Immature natural killer cell (primary cell): ENCODE results near the gene GRAMD1B. TPM values are rescaled to one million over a fixed set of nuclear protein-coding genes. Genes with fewer than 3 reads are reported as not detected.
A peak's percentile ranks its signal among the peaks of the same experiment; 100 is the strongest.
"Not testable (repeated sequence)": the region's sequence is repeated elsewhere in the genome, so short reads cannot be mapped to it uniquely, and the experiment has no call there.

Experiments
- DNase-seq, 3 donors: peaks; one replicate each; pipeline ENCODE4 v3.0.0; 2022; ENCODE audit warnings: mixed read lengths in 1 of 3
- H3K27ac Mint-ChIP-seq, 6 donors: one replicate each; pipeline ENCODE4 v1.8.0; 2020; ENCODE audit warnings: mixed read lengths in 6 of 6, mild to moderate bottlenecking in 5 of 6, inconsistent platforms in 4 of 6, moderate library complexity in 3 of 6
- H3K27me3 Mint-ChIP-seq, 3 donors: one replicate each; pipeline ENCODE4 v1.8.0; 2020 to 2021; ENCODE audit warnings: low read depth in 3 of 3, mild to moderate bottlenecking in 3 of 3, mixed read lengths in 3 of 3, moderate library complexity in 3 of 3, inconsistent platforms in 1 of 3
- H3K36me3 Mint-ChIP-seq, 3 donors: one replicate each; pipeline ENCODE4 v1.8.0; 2020; ENCODE audit warnings: mixed read lengths in 3 of 3, inconsistent platforms in 2 of 3, mild to moderate bottlenecking in 2 of 3
- H3K4me1 Mint-ChIP-seq, 2 donors: one replicate each; pipeline ENCODE4 v1.8.0; 2020; ENCODE audit warnings: inconsistent platforms in 2 of 2, mild to moderate bottlenecking in 2 of 2, mixed read lengths in 2 of 2, moderate library complexity in 1 of 2
- H3K4me3 Mint-ChIP-seq, 5 donors: one replicate each; pipeline ENCODE4 v1.8.0; 2020; ENCODE audit warnings: mild to moderate bottlenecking in 5 of 5, mixed read lengths in 5 of 5, inconsistent platforms in 3 of 5, moderate library complexity in 3 of 5
- H3K9me3 Mint-ChIP-seq, 6 donors: one replicate each; pipeline ENCODE4 v1.8.0; 2020; ENCODE audit warnings: mild to moderate bottlenecking in 6 of 6, mixed read lengths in 6 of 6, inconsistent platforms in 4 of 6, moderate library complexity in 3 of 6
- polyA plus RNA-seq, 3 donors: library from polyadenylated mRNA; unstranded; fragments of 300-500 nt; fragmentation: Illumina TruSeq; gene quantifications; one replicate each; pipeline ENCODE4 v1.2.3, GENCODE V29; 2021

The GRAMD1B gene
- polyA plus RNA-seq, 3 donors from 2014 or later: 0.78 to 3.4 (median 1.5) TPM

DNA sequence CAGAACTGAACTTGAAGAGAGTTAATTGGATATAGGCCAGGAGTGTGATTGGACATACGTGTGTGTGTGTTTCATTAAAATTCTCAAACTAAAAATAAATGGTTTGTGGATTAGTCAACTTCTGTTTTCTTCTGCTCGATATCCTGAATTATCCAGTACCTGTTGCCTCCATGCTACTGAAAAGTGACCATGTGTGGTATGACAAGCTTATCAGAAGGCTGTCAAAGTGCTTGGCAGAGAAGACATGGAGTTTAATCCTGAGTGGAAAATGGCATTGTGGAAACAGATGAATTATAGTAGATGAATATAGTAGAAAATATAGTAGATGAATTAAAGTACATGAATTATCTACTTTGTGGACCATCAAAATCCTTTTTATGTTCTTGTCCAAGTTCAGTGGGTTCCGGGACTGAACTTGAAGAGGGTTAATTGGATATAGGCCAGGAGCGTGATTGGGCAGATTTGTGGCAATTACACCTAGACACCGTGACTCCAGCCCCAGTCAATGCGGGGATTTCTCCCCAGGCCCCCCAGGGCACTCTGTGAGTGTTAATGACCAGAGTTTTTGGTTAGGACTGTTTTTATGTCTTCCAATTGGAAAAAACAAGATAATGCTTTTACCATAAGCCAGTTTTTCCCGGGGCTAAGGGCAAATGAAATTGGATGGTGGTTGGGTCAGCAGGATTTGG is 30.1 kb downstream of the GRAMD1B start:
- Mint-ChIP-seq H3K9me3 (no peaks in the 10 kb centered on the region), H3K36me3 (peaks cover 0 to 7% (median 0%) of the 10 kb centered on the region in 3 donors), H3K27me3 (peaks cover 0 to 5% (median 4%) of the 10 kb centered on the region in 3 donors), H3K4me3 (no peak overlapping the region), H3K4me1 (peaks cover 23 to 33% of the 10 kb centered on the region in 2 donors), H3K27ac (peak overlapping the region in 2 of 6 donors; percentile 6 to 22)
- DNase-seq: no peak

DNA sequence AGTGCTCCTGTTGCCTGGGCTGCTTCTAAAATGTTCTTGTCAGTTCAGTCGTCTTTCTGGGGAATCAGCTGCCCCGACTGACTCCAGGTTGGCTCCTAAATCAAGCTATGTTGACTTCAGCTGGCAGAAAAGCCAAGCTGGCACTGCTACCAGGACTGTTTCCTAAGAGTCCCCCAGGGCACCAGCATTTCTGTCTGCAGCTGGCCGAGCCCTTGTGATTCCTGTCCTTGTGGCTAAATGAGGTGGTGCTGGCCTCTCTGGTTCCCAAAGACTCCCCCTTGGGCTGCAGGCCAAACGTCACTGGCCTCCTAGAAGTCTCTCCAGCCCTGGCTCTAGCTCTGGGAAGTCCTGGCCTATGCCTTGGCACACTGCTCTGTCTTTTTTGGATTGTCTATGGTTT is 31.1 kb downstream of the GRAMD1B start:
- H3K9me3 Mint-ChIP-seq: no peaks in the 10 kb centered on the region
- peaks cover 16 to 24% of the 10 kb centered on the region in 2 donors for H3K4me1 Mint-ChIP-seq
- no peak for DNase-seq
- no peak overlapping the region for H3K4me3 Mint-ChIP-seq
- H3K27me3 Mint-ChIP-seq: peaks cover 0 to 2% (median 0%) of the 10 kb centered on the region in 3 donors
- H3K27ac Mint-ChIP-seq: peak overlapping the region in 2 of 6 donors; percentile 1 to 37
- H3K36me3 Mint-ChIP-seq: peaks cover 0 to 7% (median 0%) of the 10 kb centered on the region in 3 donors

DNA sequence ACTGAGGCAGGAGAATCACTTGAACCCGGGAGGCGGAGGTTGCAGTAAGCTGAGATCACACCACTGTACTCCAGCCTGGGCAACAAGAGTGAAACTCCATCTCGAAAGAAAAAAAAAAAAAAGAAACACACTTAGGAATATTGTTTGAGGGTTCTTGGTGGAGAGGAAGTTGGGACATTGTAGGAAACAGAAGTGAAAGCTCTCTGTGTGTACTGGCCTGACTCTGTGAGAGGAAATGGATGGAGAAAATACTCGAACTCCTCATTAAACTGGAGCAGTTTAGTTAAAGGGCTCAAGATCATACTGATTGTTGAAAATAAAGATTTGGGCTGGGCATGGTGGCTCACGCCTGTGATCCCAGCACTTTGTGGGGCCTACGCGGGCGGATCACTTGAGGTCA is 35.6 kb downstream of the GRAMD1B start:
- H3K4me1 Mint-ChIP-seq, H3K36me3 Mint-ChIP-seq, H3K27me3 Mint-ChIP-seq, H3K4me3 Mint-ChIP-seq, H3K9me3 Mint-ChIP-seq, DNase-seq: not testable (repeated sequence)
- H3K27ac Mint-ChIP-seq: peak overlapping the region in 1 of 6 donors; percentile 42

DNA sequence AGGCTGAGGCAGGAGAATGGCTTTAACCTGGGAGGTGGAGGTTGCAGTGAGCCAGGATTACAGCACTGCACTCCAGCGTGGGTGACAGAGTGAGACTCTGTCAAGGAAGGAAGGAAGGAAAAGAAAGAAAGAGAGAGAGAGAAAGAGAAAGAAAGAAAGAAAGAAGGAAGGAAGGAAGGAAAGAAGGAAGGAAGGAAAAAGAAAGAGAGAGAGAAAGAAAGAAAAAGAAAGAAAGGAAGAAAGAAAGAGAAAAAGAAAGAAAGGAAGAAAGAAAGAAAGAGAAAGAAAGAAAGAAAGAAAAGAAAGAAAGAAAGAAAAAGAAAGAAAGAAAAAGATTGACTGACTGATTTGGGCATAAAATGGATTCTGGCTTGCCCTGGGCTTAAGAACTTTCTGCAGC is 36.1 kb downstream of the GRAMD1B start:
- not testable (repeated sequence) for H3K4me3 Mint-ChIP-seq, H3K27me3 Mint-ChIP-seq, DNase-seq, H3K4me1 Mint-ChIP-seq, H3K9me3 Mint-ChIP-seq, H3K27ac Mint-ChIP-seq, H3K36me3 Mint-ChIP-seq

- no peaks in the 10 kb centered on the region for H3K4me1 Mint-ChIP-seq
- H3K36me3 Mint-ChIP-seq: peaks cover 0 to 7% (median 0%) of the 10 kb centered on the region in 3 donors
- H3K27ac Mint-ChIP-seq: no peak overlapping the region
- no peaks in the 10 kb centered on the region for H3K27me3 Mint-ChIP-seq
- no peak for DNase-seq
- H3K9me3 Mint-ChIP-seq: no peaks in the 10 kb centered on the region
- H3K4me3 Mint-ChIP-seq: no peak overlapping the region
These were observed 39.0 kb downstream of the GRAMD1B start for GRCh38 chr11:123469089-123469488.

GRCh38 chr11:123469586-123469985 is 39.5 kb downstream of the GRAMD1B start:
- no peak overlapping the region for H3K4me3 Mint-ChIP-seq
- no peaks in the 10 kb centered on the region for H3K4me1 Mint-ChIP-seq
- no peak for DNase-seq
- peak overlapping the region in 1 of 6 donors; percentile 17 for H3K27ac Mint-ChIP-seq
- no peaks in the 10 kb centered on the region for H3K9me3 Mint-ChIP-seq
- H3K36me3 Mint-ChIP-seq: peaks cover 0 to 5% (median 0%) of the 10 kb centered on the region in 3 donors
- no peaks in the 10 kb centered on the region for H3K27me3 Mint-ChIP-seq

- Mint-ChIP-seq H3K9me3 (no peaks in the 10 kb centered on the region), H3K27ac (no peak overlapping the region), H3K4me3 (no peak overlapping the region), H3K4me1 (no peaks in the 10 kb centered on the region), H3K27me3 (no peaks in the 10 kb centered on the region), H3K36me3 (no peaks in the 10 kb centered on the region)
- DNase-seq: no peak
These were observed 40.8 kb downstream of the GRAMD1B start for GRCh38 chr11:123470842-123471241.

DNA sequence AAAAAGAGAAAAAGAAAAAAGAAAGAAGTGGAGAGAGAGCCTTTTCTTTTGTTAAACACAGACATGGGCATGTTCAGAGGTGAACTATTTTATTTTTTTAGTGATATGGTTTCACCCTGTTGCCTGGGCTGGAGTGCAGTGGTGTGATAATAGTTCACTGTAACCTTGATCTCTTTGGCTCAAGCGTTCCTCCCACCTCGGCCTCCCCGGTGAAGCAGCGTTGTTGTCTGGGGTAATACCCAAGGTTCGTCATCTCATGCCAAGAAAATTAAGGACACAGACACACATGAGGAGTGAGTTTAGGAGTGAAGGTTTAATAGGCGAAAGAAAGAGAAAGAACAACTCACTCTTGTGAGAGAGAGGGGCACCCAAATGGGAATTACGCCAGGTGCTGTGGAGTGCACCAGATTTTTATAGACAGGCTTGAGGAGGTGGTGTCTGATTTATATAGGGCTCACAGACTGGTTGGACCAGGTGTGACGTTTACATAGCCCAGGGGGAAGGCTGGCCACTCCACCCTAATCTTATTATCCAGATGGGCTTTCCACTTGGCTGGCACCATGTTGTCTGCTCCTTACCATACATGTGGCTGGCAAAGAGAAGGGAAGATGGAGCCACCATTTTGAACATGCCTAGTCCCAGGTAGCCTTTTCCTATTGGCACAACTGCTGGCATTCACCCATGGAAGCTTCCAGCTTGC is 42.3 kb downstream of the GRAMD1B start:
- H3K36me3 Mint-ChIP-seq: no peaks in the 10 kb centered on the region
- no peaks in the 10 kb centered on the region for H3K27me3 Mint-ChIP-seq
- no peak overlapping the region for H3K27ac Mint-ChIP-seq
- H3K9me3 Mint-ChIP-seq: no peaks in the 10 kb centered on the region
- H3K4me3 Mint-ChIP-seq: no peak overlapping the region
- no peaks in the 10 kb centered on the region for H3K4me1 Mint-ChIP-seq
- no peak for DNase-seq

DNA sequence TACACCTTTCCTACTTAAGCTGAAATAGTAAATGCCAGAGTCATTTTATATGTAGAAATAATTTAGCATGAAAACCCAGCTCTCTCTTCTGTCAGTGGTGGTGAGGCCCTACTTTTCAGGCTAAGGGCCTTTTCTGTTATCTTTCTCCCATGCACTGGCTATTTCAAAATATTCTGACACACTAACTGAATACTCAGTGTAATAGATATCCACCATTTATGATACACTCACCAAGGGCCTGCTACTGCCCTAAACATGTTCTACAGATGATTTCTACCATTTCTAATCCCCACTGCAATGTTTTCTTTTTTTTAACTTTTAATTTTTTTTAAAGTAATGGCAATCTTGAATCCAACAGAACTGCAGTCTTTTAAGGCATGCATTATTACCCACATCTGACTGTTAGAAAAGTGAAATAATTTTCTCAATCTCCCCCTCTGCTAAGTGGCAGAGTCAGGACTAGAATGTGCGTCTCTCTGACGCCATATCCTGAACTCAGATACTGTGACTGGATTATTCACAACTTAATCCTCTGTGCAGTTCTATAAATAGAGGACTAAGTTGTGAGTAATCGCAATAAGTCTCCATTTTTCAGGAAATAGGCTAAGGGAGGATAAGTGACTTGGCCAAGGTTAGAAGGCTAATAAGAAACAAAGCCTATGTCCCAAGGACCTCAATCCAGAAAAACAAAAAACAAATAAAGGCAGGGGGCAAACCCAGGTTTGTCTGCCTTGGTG is 44.0 kb downstream of the GRAMD1B start:
- H3K36me3 Mint-ChIP-seq: no peaks in the 10 kb centered on the region
- no peaks in the 10 kb centered on the region for H3K9me3 Mint-ChIP-seq
- H3K4me1 Mint-ChIP-seq: peaks cover 8 to 11% of the 10 kb centered on the region in 2 donors
- H3K27ac Mint-ChIP-seq: peak overlapping the region in 1 of 6 donors; percentile 55
- no peak overlapping the region for H3K4me3 Mint-ChIP-seq
- no peaks in the 10 kb centered on the region for H3K27me3 Mint-ChIP-seq
- DNase-seq: no peak

- H3K4me1 Mint-ChIP-seq: peaks cover 9 to 20% of the 10 kb centered on the region in 2 donors
- H3K27ac Mint-ChIP-seq: no peak overlapping the region
- H3K27me3 Mint-ChIP-seq: no peaks in the 10 kb centered on the region
- no peak for DNase-seq
- no peak overlapping the region for H3K4me3 Mint-ChIP-seq
- no peaks in the 10 kb centered on the region for H3K9me3 Mint-ChIP-seq
- H3K36me3 Mint-ChIP-seq: no peaks in the 10 kb centered on the region
These were observed 44.9 kb downstream of the GRAMD1B start for GRCh38 chr11:123474994-123475393.

GRCh38 chr11:123475469-123475868 is 45.4 kb downstream of the GRAMD1B start:
- Mint-ChIP-seq H3K9me3 (no peaks in the 10 kb centered on the region), H3K27me3 (peaks cover 0 to 2% (median 0%) of the 10 kb centered on the region in 3 donors)
- DNase-seq: no peak

DNA sequence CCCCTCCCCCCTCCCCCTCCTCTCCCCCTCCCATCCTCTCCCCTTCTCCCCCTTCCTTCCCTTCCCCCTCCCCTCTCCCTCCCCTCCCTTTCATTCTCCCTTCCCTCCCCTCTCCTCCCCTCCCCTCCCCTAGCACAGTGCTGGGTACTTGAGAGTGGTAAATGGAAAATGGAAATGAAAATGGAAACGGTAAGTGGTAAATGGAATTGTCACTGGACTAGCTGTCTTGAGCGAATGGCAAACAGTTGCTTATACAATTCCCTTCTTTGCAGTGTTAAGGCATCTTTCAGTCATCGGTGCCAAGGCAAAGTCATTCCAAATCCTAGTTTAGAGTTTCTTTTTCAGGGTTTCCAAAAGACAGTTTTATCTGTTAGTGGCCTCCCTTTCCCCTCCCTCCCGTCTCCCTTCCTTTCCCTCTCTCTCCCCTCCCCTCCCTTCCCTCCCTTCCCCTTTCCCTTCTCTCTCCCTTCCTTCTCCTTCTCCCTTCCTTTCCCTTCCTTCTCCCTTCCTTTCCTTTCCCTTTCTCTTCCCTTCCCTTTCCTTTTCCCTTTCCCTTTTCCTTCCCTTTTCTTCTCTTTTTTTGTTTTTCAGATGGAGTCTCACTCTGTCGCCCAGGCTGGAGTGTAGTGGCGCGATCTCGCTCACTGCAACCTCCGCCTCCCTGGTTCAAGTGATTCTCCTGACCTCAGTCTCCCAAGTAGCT is 47.3 kb downstream of the GRAMD1B start:
- no peak for DNase-seq
- no peaks in the 10 kb centered on the region for H3K9me3 Mint-ChIP-seq
- H3K4me3 Mint-ChIP-seq: no peak overlapping the region
- peaks cover 0 to 2% (median 2%) of the 10 kb centered on the region in 3 donors for H3K27me3 Mint-ChIP-seq
- H3K4me1 Mint-ChIP-seq: peaks cover 28 to 44% of the 10 kb centered on the region in 2 donors
- no peak overlapping the region for H3K27ac Mint-ChIP-seq
- H3K36me3 Mint-ChIP-seq: peaks cover 0 to 4% (median 0%) of the 10 kb centered on the region in 3 donors

More at GRCh38 chr11:123475469-123475868, 45.4 kb downstream of the GRAMD1B start:
- no peak overlapping the region for H3K4me3 Mint-ChIP-seq
- no peak overlapping the region for H3K27ac Mint-ChIP-seq
- H3K36me3 Mint-ChIP-seq: no peaks in the 10 kb centered on the region
- peaks cover 14 to 25% of the 10 kb centered on the region in 2 donors for H3K4me1 Mint-ChIP-seq

GRCh38 chr11:123478352-123478987 is 48.4 kb downstream of the GRAMD1B start:
- DNase-seq: peak; percentile 54 to 67 (median 60)
- Mint-ChIP-seq H3K9me3 (no peaks in the 10 kb centered on the region), H3K36me3 (peaks cover 0 to 4% (median 0%) of the 10 kb centered on the region in 3 donors), H3K27ac (peak overlapping the region in 4 of 6 donors; percentile 1 to 72 (median 24)), H3K4me3 (peak overlapping the region in 4 of 5 donors; percentile 0 to 70 (median 42)), H3K27me3 (peaks cover 0 to 2% (median 2%) of the 10 kb centered on the region in 3 donors), H3K4me1 (peaks cover 29 to 49% of the 10 kb centered on the region in 2 donors)
